Activated naive CD8-positive, alpha-beta T cell (primary cell): ENCODE data around the gene SMPDL3A.

Source experiments
- H3K27ac Mint-ChIP-seq: one replicate; pipeline ENCODE4 v1.8.0; 2021; ENCODE audit warnings: mixed read lengths
- H3K27me3 Mint-ChIP-seq: one replicate; pipeline ENCODE4 v1.8.0; 2021; ENCODE audit warnings: mixed read lengths
- H3K36me3 Mint-ChIP-seq: one replicate; pipeline ENCODE4 v1.8.0; 2021; ENCODE audit warnings: mixed read lengths
- H3K4me1 Mint-ChIP-seq: one replicate; pipeline ENCODE4 v1.8.0; 2021; ENCODE audit warnings: low read depth, mixed read lengths
- H3K4me3 Mint-ChIP-seq: one replicate; pipeline ENCODE4 v1.8.0; 2021; ENCODE audit warnings: mild to moderate bottlenecking, mixed read lengths
- H3K9me3 Mint-ChIP-seq: one replicate; pipeline ENCODE4 v1.8.0; 2021; ENCODE audit warnings: low read depth, mixed read lengths

The SMPDL3A gene

DNA sequence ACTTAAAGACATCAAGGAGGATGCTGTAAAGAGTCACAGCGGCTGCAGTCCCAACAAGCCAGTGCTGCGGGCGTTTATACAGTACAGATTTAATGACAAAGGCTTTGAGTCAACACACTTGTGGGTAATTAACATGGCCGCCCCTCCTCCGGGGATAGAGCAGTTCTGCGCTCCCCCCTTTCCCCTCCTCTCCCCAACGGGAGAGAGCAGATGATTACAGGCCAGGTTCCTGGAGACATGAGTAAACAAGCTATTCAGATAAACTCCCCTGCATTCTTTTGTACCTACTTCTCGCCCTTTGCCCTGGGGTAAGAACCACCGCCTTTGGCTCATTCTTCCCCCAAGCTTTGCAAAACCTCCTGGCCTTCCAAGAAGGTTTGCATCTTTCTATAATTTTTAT is 33.2 kb upstream of the SMPDL3A start:
- no peaks in the 10 kb centered on the region for H3K36me3 Mint-ChIP-seq
- no peak overlapping the region for H3K4me3 Mint-ChIP-seq
- no peaks in the 10 kb centered on the region for H3K27me3 Mint-ChIP-seq
- peaks cover 34% of the 10 kb centered on the region for H3K4me1 Mint-ChIP-seq
- no peak overlapping the region for H3K27ac Mint-ChIP-seq
- no peaks in the 10 kb centered on the region for H3K9me3 Mint-ChIP-seq

DNA sequence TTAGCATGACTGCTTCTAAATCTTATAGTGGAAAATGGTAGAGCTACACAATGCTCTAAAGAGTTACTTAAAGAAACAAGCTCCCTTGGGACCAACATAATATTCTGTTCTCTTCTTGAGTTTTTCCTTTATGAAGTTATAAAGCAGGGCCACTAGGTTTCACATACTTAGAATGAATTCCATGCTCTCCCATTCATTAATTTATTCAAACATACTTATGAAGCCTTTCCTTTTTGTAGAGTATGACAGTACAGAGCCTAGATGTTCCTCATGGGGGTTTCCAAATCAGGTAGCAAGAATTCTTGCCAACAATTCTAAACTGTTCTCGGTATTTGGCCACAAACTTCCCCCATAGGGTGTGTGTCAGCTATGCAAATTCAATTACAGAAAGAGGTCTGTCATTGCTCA is 30.1 kb upstream of the SMPDL3A start:
- Mint-ChIP-seq H3K27me3 (no peaks in the 10 kb centered on the region), H3K27ac (peak overlapping the region; percentile 46), H3K9me3 (no peaks in the 10 kb centered on the region), H3K4me1 (peaks cover 10% of the 10 kb centered on the region), H3K36me3 (no peaks in the 10 kb centered on the region), H3K4me3 (no peak overlapping the region)

DNA sequence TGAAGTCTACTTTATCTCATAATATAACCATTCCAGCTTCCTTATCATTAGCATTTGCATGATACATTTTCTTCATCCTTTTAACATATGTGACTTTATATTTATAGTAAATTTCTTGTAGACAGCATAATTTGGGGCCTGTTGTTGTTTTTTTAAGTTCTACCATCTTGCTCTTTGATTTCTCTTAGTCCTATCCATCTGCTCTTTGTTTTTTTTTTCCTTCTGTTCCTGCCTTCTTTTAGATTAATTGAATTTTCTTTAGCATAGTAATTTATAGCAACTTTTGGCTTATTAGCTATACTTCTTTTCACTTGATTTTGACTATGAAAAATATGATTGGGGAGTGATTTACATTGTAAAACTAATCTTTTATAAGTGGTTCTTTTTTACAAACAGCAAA is 28.7 kb upstream of the SMPDL3A start:
- no peak overlapping the region for H3K4me3 Mint-ChIP-seq
- H3K4me1 Mint-ChIP-seq = peaks cover 6% of the 10 kb centered on the region
- no peaks in the 10 kb centered on the region for H3K27me3 Mint-ChIP-seq
- H3K9me3 Mint-ChIP-seq = no peaks in the 10 kb centered on the region
- H3K36me3 Mint-ChIP-seq = no peaks in the 10 kb centered on the region
- H3K27ac Mint-ChIP-seq = no peak overlapping the region

DNA sequence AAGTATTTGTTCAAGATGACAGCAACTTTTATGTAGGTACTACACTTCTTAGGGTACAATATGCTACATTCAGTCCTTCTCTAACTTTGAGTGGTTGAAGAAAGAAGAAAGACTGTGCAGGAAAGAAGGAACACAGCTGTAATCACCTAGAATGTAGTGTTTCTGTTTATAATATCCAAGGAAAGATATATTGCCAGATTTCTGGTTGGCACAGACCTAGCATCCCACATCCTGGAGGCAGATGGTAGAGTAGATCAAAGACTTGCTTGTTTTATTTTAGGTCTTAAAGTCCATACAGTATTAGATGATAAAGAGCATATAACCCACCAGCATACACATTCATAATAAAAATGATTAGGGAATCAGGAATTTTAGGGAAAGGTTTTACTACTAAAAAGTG is 22.8 kb upstream of the SMPDL3A start:
- Mint-ChIP-seq H3K9me3 (no peaks in the 10 kb centered on the region), H3K4me3 (no peak overlapping the region), H3K4me1 (no peaks in the 10 kb centered on the region), H3K36me3 (no peaks in the 10 kb centered on the region), H3K27ac (no peak overlapping the region), H3K27me3 (peaks cover 10% of the 10 kb centered on the region)

DNA sequence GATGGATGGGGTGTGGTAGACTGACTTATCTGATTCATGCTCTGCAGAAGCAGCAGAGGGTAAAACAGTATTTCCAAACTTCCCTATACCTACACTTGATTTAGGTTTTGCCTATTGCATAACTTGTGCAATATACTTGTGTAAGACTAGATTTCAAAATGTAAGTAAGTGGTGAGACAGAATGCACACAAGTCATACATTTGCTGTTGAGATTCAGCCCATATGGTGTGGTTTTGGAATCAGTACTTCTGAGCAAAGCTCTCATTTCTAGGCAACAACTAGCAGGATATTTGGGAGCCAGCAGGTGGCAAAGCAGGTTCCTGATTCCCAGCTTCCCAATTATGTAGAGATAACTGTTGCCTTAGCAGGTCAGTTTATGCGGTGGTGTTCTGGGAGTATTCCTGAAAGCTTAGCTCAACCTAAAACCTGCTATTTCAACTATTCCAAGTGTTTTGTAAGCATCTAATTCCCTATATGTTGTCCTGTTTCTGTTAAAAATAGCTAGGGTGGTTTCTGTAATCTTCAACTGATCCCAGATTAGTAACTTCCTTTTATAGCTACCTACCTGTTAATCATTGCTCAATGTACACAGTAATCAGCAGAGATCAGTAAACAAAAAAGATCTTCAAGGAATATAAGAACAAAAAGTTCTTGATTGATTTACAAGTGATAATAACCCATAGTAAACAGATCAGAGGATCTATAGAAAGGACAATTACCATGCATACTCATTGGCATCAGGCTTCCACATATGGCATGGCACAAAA is 18.0 kb upstream of the SMPDL3A start:
- Mint-ChIP-seq H3K36me3 (no peaks in the 10 kb centered on the region), H3K27ac (no peak overlapping the region), H3K4me3 (no peak overlapping the region), H3K27me3 (peaks cover 14% of the 10 kb centered on the region), H3K4me1 (no peaks in the 10 kb centered on the region), H3K9me3 (peaks cover 5% of the 10 kb centered on the region)

DNA sequence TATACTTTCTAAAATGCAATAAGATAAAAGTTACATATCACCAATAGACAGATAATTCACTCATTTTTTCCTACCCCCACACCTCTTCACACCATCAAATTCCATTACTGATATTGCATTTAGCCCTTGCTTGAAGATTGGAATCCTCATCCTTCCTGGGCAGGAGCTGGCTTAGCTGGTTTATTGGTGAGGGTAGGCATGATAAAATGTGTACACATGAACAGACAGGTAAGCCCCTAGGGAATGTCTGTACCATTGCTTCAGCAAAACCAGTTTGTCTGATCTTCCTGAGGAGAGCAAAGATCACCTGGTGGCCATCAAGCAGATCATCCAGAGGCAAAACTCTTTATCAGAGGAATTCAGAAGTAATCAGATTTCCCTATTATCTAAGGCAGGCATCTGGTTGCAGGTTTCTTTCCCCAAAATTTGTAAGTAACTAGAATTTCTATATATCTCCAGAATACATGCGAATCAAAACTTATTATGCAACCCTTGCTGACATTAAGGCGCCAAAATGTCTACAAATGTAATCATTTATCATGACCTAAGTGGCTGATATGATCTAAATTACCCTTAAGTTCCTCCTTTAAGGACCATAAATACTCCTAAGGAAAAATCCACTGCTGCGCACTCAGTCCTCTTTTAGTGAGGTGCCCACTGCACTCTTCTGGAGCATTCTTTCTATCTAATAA is 16.2 kb upstream of the SMPDL3A start:
- Mint-ChIP-seq H3K9me3 (peaks cover 8% of the 10 kb centered on the region), H3K27ac (no peak overlapping the region), H3K27me3 (peaks cover 9% of the 10 kb centered on the region), H3K36me3 (no peaks in the 10 kb centered on the region), H3K4me3 (no peak overlapping the region), H3K4me1 (no peaks in the 10 kb centered on the region)

DNA sequence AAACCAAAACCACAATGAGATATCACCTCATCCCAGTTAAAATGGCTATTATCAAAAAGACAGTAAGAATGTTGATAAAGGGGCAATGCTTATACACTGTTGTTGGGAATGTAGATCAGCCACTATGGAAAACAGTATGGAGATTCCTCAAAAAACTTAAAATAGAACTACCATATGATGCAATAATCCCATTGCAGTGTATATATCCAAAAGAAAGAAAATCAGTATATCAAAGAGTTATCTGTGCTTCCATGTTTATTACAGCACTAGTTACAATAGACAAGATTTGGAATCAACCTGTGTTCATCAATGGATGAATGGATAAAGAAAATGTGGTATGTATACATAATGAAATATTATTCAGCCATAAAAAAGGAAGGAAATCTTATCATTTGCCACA is 13.1 kb upstream of the SMPDL3A start:
- Mint-ChIP-seq H3K9me3 (peaks cover 8% of the 10 kb centered on the region), H3K4me1 (no peaks in the 10 kb centered on the region), H3K27me3 (peaks cover 7% of the 10 kb centered on the region), H3K27ac (no peak overlapping the region), H3K4me3 (no peak overlapping the region), H3K36me3 (no peaks in the 10 kb centered on the region)

DNA sequence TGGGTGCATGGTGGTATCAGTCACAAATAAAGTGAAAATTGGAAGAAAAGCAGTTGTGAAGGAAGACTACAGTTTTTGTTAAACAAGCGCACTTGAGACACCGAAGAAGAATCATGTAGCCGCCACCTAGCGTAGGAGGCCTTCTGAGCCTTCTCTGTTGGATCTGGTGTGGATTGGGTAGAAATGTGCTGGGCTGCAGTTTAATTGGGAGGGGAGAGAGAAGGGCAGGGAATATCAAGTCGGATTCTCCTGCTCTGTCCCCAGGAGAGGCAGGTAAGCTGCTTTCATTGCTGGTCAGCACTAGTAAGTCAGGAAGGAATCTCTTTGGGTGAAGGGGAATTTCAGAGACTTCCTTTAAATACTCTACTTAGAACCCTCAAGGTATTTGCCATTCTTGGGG is 10.8 kb upstream of the SMPDL3A start:
- H3K4me1 Mint-ChIP-seq = no peaks in the 10 kb centered on the region
- H3K27ac Mint-ChIP-seq = no peak overlapping the region
- no peaks in the 10 kb centered on the region for H3K36me3 Mint-ChIP-seq
- no peak overlapping the region for H3K4me3 Mint-ChIP-seq
- peaks cover 8% of the 10 kb centered on the region for H3K9me3 Mint-ChIP-seq
- H3K27me3 Mint-ChIP-seq = peaks cover 3% of the 10 kb centered on the region

DNA sequence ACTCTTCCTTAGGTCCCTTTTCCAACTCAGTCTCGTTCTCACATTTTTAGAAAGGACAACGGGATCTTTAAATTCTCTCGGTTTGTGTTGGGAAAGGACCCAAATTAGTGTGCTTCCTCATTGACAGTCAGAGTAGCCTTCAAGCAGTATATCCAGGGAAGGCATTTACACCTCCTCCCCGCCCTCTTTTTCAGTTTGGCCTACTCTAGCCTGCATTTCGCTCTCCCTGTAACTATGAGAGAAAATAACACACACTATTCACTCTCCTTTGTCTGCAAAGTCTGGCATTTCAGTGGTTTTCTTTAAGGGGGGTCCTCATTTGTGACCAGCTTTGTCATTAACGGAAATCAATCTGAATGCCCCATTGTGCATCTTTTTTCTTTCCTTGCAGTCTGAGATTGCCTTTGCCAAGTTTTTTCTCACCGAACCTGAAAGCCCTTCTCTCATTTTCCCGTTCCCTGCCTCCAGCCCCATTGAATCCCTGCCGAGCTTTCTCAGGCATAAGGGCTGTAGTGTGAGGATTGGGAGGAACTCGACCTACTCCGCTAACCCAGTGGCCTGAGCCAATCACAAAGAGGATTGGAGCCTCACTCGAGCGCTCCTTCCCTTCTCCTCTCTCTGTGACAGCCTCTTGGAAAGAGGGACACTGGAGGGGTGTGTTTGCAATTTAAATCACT is 9.9 kb upstream of the SMPDL3A start:
- Mint-ChIP-seq H3K4me1 (no peaks in the 10 kb centered on the region), H3K27ac (no peak overlapping the region), H3K36me3 (no peaks in the 10 kb centered on the region), H3K27me3 (peaks cover 6% of the 10 kb centered on the region), H3K4me3 (no peak overlapping the region), H3K9me3 (peaks cover 8% of the 10 kb centered on the region)

DNA sequence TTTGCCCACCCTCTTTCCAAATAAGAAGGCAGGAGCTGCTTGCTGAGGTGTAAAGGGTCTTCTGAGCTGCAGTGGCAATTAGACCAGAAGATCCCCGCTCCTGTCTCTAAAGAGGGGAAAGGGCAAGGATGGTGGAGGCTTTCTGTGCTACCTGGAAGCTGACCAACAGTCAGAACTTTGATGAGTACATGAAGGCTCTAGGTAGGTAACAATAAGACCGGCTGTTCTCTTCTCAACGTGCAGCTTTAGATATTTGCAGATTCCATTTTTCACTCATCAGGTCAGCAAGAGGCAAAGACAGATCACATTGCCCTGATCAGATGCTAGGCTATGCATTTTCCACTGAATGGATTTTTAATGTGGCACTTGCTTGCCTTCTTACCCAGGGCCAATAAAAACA is 9.4 kb upstream of the SMPDL3A start, which contains the start of gene FABP7:
Gene FABP7, plus strand, starts transcription at position 50 of the 400 bp plus-strand sequence. Its CDS starts 79 bp downstream, at position 129.
- Mint-ChIP-seq H3K27me3 (peaks cover 6% of the 10 kb centered on the region), H3K36me3 (no peaks in the 10 kb centered on the region), H3K27ac (no peak within 1 kb of the TSS), H3K4me1 (no peaks in the 10 kb centered on the region), H3K4me3 (no peak within 1 kb of the TSS), H3K9me3 (peaks cover 8% of the 10 kb centered on the region)

DNA sequence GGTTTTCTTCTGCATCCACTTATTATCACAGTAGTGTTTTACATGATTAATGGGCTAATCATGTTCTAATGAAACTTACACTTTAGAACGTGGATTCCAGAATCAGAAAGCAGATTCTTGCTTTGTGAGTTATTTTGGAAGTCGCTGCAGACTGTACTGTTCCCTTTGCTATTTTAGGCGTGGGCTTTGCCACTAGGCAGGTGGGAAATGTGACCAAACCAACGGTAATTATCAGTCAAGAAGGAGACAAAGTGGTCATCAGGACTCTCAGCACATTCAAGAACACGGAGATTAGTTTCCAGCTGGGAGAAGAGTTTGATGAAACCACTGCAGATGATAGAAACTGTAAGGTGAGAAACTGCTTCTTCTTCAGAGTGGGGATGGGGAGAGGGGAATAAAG is 8.9 kb upstream of the SMPDL3A start:
- H3K36me3 Mint-ChIP-seq = no peaks in the 10 kb centered on the region
- H3K27ac Mint-ChIP-seq = no peak overlapping the region
- H3K27me3 Mint-ChIP-seq = peaks cover 6% of the 10 kb centered on the region
- no peaks in the 10 kb centered on the region for H3K4me1 Mint-ChIP-seq
- peaks cover 8% of the 10 kb centered on the region for H3K9me3 Mint-ChIP-seq
- H3K4me3 Mint-ChIP-seq = no peak overlapping the region

DNA sequence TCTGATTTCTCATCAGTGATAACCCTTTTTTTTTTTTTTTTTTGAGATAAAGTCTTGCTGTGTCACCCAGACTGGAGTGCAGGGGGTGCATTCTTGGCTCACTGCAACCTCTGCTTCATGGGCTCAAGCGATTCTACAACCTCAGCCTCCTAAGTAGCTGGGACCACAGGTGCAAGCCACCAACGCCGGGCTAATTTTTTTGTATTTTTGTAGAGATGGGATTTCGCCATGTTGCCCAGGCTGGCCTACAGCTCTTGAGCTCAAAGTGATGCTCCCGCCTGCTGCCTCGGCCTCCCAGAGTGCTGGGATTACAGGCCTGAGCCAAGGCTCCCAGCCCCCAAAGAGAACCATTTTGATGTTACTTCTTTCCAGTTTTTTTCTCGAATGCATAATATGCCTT is 7.3 kb upstream of the SMPDL3A start:
- Mint-ChIP-seq H3K9me3 (no peaks in the 10 kb centered on the region), H3K4me1 (no peaks in the 10 kb centered on the region), H3K27ac (no peak overlapping the region), H3K27me3 (peaks cover 10% of the 10 kb centered on the region), H3K4me3 (no peak overlapping the region), H3K36me3 (no peaks in the 10 kb centered on the region)

DNA sequence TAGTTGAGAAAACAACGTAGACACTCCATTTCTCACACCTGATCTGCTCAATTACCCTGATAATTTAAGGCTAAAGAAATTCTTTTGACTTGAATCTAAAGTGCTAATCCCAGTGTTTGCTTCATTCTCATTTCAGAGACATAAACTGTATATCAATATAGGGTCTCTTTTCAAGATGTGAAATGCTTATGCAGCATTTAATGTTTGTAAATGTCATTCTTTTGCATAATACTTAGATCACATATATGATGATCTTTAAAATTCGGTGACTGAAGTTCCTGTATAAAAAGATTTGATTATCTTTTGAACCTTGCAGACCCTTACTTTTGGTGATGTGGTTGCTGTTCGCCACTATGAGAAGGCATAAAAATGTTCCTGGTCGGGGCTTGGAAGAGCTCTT is 5.7 kb upstream of the SMPDL3A start:
- Mint-ChIP-seq H3K4me3 (no peak overlapping the region), H3K9me3 (no peaks in the 10 kb centered on the region), H3K27ac (no peak overlapping the region), H3K27me3 (peaks cover 24% of the 10 kb centered on the region), H3K36me3 (no peaks in the 10 kb centered on the region), H3K4me1 (no peaks in the 10 kb centered on the region)

DNA sequence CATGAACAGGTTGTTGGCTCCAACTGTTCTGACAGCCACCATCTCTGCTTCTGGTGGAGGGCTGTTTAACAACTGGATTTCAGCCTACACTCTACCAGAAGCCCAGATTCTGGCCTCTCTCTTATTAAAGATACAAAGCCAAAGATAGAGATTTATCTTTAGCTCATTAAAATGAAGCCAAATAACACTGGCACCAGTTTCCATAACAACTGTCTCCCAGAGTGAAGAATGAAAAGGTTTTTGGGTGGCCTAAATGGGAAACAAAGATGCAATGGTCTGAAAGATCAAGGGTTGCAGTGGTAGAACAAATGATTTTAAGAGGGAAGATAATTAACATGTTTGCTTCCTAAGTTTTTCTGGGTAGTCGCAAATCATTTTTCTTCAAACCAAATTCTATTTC is 3.2 kb upstream of the SMPDL3A start:
- H3K27me3 Mint-ChIP-seq = peaks cover 37% of the 10 kb centered on the region
- no peak overlapping the region for H3K27ac Mint-ChIP-seq
- peaks cover 17% of the 10 kb centered on the region for H3K4me1 Mint-ChIP-seq
- no peak overlapping the region for H3K4me3 Mint-ChIP-seq
- no peaks in the 10 kb centered on the region for H3K9me3 Mint-ChIP-seq
- H3K36me3 Mint-ChIP-seq = no peaks in the 10 kb centered on the region

DNA sequence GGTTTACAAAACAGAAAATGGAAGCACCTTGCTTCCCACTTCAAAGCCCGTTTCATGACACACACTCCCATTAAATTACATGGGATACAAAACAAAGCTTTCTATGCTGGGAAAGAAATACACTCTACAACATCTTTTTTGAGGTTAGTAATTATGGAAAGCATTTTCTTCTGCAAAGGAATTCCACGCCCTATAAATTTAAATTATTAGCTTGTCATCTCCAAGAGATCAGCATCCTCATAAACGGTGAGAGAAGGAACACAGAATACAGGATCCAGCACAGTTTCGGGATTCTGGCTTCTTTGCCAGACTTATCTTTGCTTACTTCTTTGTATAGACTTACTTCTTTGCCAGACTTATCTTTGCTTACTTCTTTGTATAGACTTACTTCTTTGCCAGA is 1.3 kb upstream of the SMPDL3A start:
- Mint-ChIP-seq H3K4me1 (peaks cover 19% of the 10 kb centered on the region), H3K27me3 (peaks cover 38% of the 10 kb centered on the region), H3K4me3 (no peak overlapping the region), H3K27ac (no peak overlapping the region), H3K36me3 (no peaks in the 10 kb centered on the region), H3K9me3 (no peaks in the 10 kb centered on the region)
